GM21576 (cell line): ENCODE measurements around the gene CHCHD3.

Experiments used
- ATAC-seq: cut with Tn5 transposase; IDR thresholded peaks from one replicate; pipeline ENCODE4 v1.9.1; 2021; ENCODE audit warnings: mild to moderate bottlenecking, moderate library complexity; ENCODE audit not compliant: unreplicated experiment

The CHCHD3 gene

DNA sequence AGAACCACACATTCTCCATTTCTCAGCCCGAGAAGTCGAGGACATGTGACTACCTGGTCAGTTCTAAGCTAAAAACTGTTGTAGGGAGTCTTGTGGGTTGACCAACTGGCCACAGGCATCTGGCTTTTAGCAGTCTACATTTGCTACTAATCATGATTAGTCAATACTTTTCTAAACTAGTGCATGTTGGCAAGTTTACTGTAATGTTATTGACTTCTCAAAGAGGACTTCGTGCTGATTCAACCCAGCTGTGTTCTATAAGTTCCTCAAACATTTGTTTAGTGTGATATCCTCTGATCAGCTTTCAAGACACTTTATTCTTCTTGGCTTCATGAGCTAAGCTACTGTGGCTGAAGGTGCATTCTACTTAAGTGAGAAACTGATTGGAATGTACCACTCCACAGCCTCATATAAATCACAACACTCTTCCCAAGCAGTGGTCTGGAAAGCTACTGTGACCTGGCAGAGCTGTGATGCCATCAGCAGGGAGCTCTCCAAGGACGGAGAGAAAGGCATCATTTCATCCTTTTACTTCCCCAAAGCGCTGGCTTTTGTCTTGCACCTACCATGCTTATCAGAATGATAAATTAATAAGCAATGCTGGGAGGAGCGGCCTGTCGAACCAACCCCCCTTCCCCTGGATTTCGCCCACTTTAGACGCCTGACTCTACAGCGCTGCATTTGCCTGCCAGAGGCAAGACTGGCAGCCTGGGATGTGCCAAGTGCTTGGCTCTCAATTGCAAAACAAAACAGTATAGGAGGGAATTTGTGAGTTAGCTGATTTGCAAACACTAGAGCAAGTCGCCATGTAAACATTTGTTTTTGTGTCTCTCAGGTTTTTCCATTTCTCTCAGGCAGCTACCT is 298.9 kb downstream of the CHCHD3 start:
- no peak for ATAC-seq

DNA sequence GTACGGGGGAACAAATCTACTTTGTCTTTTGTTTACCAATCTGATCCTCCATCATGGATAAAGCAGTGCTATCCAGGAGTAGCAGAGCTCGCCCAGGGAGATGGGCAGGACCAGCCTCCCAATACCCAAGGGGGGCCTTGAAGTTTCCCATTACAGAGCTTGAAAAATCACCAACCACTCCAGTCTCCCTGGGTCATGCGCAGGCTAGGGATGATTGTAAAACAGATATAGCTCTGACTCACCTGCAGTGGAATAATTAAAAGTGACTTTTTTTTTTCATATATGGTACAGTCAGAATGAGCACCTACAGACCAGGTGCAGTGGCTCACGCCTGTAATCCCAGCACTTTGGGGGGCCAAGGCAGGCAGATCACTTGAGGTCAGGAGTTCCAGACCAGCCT is 301.1 kb downstream of the CHCHD3 start:
- ATAC-seq = no peak

DNA sequence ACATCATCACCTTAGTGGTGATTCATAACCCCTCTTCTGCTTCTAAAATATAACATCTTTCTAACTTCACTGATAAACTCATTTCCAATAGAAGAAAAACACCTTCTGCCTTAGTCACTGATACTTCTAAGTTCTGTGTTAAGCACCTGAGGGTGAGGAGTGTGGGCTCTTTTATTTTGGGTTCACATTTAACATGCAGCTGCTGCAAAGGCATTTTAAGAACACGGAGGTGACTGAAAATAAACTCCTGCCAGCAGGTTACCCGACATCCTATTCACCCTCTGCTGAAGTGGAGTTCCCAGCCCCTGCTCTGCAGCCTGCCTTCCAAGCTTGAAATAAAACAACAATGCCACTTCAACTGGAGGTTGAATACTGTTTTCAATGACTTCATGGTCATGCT is 302.7 kb downstream of the CHCHD3 start:
- ATAC-seq = no peak

DNA sequence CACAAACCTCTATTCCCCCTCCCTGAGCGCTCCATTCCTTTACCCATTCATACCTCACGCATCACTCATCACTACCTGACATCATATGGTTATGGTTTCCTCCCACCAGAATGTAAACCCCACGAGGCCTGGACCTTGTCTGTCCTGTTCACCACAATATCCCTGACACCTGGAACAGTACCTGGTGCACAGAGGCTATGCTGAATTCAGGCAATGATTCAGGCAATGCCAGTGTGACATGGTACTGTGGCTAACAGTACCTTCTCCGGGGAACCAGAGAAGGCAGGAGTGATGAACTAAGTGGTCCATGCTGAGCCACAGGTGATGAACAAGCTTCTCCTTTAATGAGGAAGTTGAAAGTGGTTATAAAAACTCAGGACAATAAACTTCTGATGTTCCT is 303.1 kb downstream of the CHCHD3 start:
- no peak for ATAC-seq

DNA sequence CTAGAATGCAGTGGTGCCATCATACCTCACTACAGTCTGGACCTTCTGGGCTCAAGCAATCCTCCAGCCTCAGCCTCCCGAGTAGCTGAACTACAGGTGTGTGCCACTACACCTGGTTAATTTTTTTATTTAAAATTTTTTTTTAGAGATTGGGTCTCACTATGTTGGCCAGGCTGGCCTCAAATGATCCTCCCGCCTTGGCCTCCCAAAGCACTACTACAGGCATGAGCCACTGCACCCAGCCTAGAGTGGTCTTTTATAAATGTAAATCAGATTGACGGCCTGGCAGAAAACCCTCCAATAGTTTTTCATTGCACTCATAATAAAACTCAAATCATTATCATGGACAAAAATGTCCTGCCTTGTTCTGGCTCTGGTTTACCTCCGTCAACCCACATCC is 303.9 kb downstream of the CHCHD3 start:
- ATAC-seq = no peak

DNA sequence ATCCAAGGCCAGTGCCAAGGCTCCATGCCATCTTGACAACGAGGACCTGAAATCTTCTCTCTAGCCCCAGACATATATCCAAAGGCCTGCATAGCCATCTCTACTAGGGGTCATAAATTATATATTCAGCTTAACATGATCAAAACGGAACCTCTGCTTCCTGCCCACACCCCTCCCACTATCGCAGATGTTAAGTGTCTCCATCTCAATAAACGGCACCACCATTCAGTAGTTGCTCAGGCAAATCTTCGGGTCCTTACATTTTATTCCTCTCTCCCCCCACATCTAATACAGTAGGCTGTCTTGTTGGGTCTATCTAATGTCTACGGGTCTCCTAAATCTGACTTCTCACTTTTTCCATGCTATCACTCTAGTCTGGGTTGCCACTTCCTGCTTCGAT is 304.5 kb downstream of the CHCHD3 start:
- ATAC-seq = no peak

DNA sequence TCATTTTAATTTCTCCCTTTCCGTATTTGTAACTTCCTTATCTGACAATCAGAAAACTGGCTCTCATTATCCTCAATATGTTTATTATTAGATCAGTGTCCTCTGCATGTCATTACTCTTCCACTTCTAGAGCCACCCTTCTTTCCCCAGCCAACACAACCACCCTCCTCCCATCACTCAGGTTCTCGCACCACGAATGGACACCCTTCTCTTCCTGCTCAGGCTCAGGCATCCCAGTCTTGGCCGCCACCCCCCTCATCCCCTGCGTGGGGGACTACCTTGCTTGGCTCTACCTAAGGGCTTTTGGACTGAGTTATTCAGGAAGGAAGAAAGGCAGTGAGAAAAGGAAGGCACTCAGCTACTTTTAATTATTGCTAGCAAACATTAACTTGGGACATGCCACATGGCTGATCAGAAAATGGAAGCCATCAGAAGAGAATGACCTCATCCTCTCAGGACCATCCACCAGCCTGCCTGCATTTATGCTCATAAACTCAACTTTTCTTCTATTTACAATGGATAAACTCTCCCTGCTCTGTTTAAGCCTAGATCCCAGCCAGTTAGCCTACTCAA is 305.8 kb downstream of the CHCHD3 start:
- ATAC-seq = no peak

DNA sequence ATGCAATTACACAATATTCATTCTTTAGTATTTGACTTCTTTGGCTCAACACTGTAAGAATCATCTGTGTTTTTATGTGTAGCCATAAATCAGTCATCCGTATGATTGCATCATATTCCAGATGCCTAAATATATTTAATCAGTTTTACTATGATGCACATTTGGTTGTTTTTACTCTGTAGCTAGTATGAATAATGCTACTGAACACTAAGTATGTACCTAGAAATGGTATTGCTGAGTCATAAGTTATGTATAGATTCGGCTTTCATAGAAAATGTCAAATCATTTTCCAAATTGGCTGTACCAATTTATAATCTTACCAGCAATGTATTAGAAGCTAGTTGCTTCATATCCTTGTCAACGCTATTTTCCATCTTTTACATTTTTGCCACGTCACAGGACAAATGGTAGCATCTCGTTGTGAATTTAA is 308.3 kb downstream of the CHCHD3 start:
- no peak for ATAC-seq

DNA sequence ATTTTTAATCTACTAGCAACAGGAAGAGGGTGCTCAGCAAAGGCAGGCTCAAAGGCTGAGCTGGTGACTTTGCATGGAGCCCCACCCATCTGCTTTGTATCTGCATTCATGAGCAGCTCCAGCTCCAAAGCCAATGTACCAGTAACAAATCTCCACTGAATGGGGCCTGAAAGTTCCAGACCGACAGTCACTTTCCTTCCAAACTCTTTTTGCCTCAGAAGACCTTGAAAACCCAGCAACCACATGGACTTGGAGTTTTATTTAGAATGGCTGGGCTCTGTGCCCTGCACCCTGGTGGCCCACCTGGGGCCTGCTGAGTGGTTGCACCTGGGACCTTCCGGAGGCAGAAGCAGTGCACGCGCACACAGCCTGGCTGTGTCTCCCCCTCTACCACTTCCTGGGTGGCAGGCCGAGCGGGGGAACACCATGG is 310.6 kb downstream of the CHCHD3 start:
- ATAC-seq = no peak

DNA sequence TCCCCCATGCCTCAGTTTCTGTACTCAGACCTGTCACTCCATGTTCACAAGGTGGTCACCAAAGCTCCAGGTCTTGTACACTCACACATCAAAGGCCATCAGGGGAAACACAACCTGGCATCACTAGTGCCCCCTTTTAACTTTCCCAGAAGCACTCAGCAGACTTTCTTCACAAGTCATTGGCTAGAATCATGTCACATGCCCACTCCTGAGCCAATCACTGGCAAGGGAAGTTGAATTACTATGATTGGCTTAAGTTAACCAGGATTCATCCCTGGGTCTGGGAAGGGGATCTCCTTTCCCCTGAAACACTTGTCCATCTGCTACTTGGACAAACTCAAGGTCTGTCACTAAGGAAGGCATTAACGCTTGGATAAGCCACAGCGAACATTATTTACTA is 311.8 kb downstream of the CHCHD3 start:
- ATAC-seq = no peak

DNA sequence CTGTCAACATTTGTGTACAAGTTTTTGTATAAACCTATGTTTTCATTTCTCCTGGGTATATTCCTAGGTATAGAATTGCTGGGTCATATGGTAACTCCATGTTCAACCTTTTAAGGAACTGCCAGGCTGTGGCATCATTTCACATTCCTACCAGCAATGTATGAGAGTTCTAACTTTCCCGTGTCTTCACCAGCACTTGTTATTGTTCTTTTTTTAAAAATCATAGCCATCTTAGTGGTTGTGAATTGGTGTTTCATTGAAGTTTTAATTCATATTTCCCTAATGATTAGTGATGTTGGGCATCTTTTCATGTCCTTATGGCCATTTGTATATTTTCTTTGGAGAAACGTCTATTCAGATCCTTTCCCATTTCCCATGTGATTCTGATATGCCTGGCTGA is 312.6 kb downstream of the CHCHD3 start:
- ATAC-seq = no peak

DNA sequence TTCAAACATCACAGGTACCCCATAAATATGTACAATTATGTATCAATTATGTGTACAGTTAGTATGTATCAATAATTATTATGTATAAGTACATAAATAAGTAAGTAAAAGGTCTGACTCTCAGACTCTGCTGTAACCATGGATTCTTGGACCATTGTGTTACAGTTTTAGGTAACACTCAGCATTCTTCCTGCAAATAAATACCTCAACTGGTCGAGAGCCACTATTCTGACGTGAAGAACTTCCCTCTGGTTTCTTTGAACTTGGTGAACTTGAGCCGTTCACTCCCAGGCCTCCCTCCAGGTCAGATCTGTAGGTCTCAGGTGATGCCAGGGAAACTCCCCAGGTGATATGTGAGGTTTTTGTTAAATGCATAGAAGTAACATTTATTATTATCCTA is 313.8 kb downstream of the CHCHD3 start:
- ATAC-seq = no peak

DNA sequence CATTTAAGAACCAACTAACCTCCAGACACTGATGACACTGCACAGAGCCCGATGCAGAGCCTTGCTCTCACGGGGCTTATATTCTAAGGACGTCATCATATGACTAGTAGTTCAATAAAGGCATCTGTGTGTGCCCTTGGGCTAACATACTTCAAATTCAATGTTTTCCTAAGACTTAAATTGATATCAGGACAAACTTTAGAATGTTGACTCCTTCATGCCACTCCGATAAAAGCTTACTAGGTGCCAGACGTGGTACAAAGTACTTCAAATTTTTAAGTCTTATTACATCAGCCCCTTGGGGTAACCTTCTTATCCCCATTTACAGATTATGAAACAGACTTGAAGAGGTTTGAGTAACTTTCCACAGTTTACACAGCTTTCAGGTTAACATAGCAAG is 314.5 kb downstream of the CHCHD3 start:
- ATAC-seq = no peak

DNA sequence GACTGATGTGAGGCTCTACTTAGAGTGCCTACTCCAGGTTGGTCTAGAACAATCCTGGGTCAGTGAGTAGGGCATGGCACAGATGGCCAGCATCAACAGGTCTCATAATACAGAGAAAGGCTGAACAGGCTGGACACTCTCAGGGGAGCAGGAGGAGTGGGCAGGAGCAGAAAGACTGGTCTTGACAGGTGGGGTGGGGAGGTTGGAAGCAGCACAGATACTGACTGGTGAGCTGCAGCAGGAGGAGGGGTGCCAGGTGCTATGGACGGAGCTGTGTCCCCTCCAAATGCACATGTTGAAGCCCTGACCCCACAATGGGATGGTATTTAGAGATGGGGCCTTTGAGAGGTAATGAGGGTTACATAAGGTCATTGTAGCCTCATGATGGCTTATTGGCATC is 315.2 kb downstream of the CHCHD3 start:
- no peak for ATAC-seq

DNA sequence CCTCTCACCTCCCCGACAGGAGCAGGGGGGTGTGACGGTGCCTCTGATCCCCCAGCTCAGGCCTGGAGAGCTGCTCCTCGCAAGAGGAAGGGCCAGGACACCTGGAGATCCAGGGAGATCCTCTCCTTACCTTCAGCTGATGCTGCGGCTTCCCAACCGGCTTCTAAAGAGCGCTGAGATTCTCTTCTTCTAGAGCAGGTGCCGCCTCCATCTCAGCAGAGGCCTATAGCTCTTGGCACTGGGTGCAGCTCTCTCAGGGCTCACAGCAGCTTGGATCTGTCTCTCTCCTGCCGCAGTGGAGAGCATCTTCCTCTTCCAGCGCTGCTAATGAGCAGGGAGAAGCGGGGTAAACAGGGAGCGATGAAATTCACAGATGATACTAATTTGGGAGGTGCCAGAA is 316.0 kb downstream of the CHCHD3 start:
- no peak for ATAC-seq

DNA sequence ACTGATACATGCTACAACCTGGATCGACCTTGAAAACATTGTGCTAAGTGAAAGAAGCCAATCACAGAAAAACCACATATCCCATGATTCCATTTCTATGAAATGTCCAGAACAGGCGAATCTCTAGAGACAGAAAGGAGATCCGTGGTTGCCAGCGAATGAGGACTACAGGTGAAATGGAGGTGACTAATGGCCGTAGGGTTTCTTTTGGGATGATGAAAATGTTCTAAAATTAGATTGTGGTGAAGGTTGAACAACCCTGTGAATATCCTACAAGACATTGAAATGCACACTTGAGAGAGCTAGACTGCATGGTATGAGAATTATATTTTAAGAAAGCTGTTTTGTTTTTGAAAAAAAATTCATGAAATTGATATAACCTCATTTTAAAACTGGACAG is 317.1 kb downstream of the CHCHD3 start:
- no peak for ATAC-seq

DNA sequence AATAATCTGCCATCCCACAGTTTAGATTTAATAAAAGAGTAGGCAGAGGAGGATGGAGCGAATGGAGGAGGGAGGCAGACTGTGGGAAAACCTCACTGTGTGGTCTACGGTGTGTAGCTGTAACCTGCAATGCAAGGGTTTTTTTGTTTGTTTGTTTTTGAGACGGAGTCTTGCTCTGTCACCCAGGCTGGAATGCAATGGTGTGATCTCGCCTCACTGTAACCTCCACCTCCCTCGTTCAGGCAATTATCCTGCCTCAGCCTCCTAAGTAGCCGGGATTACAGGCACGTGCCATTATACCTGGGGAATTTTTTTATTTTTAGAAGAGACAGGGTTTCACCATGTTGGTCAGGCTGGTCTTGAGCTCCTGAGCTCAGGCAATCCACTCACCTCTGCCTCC is 321.0 kb downstream of the CHCHD3 start:
- ATAC-seq = no peak

DNA sequence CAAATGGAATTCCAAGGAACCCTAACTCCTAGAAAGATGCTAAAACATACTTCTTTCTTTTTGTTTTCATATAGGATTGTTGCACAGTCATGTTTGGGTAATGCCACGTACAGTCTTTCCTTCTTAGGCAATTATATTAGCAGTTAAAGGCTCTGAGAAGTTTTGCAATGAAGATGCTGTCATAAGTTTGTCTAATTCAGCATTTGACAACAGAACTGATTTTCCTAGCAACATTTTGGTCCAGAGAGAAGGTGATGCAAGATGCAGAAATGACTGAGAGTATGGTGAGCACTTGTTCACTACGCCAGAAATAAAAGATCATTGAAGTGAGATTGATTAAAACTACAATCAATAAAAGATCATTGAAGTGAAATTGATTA is 321.7 kb downstream of the CHCHD3 start:
- ATAC-seq = no peak

DNA sequence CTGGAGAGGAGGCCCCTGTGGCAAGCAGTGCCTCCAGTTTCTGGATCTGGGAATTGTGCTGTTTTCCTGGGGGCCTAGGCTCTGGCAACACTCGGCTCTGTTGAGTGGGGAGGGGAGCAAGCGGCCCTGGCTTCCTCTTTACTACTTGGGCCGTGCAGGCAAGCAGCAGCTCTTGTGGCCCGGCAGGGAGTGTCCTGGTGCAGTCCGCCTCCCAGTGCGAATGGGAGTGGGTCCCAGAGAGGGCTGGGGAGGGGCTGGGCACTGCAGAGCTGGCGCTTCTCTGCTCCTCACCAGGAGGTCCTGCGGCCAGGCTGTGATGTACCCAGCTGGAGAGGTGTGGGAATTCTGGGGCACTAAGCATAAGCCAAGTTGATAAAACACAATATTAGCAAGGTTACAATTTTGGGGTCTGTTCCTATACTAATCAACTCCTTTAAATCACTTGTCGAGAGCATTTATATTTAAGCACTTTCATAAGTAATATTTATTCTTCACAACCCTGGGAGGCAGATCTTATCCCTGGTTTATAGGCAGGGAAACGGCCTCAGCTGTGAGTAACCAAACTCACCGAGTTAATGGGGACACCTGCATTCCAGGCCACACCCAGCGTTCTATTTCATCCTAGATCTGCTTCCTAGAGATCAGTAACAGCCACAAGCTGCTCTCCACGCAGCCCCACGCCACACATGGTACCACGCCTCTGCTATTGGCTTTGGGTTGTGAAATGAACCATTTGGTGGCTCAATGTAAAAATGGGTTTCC is 322.2 kb downstream of the CHCHD3 start:
- ATAC-seq = no peak

DNA sequence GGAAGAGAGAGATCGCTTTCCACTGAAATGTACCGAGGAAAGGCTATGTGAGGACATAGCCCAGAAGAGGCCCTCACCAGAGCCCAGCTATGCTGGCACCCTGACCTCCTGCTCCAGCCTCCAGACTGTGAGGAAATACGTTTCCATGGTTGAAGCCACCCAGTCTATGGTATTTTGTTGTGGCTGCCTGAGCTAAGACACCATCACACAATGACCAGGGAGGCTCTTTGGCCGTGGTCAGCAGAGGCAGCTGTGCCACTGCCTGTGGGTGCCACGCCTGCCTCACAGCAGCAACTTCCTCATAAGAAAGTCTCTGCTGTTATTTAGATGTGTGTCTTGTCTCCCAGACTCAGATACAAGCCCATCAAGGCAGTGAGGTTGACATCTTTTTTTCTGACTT is 322.9 kb downstream of the CHCHD3 start:
- ATAC-seq = no peak

DNA sequence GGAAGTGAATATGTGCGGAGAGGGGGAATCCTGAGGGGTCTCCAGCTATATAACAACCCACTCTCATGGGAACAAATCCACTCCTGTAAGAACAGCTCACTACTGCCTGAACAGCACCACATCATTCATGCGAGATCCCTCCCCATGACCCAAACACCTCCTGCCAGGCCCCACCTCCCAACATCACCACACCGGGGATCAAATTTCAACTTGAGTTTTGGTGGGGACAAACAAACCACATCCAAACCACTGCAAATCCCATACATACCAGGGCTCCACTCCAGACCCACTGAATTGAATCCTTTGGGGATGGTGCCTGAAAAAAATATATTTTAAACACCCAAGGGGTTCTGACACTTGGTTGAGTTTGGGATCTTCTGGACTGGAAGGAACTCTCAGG is 324.1 kb downstream of the CHCHD3 start:
- no peak for ATAC-seq

DNA sequence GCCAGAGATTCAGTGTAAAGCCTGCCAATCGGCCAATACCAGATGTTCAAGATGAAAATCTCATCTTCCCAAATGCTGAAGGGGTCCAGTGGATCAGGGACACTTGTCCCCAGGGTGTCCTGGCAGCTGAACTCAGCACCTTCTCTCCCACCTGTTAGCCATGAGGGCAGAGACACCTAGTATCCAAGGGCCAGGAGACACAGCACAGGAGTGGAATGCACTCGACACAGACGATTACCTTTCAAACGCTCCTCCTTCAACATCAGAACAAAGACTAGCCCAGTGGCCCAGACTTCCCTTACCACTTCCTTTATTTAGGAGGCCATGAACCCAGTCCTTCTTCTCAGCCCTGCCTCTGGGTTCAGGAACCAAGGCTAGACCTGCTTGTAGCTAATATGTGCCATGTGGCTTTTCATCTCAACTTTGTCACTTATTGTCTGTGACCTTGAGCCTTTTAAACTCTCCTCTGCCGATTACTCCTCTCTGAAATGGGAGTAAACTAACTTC is 325.4 kb downstream of the CHCHD3 start:
- ATAC-seq = no peak
